Psoas muscle (tissue), 8 donors: Measurements from ENCODE around the gene ADIPOQ. TPM values are rescaled to one million over a fixed set of nuclear protein-coding genes. Genes with fewer than 3 reads are reported as not detected.

ENCODE experiments used
- ATAC-seq, 4 donors: fragments of 200-7000 bp; cut with Tn5 transposase; one replicate each; pipeline ENCODE4 v1.9.1; 2020; ENCODE audit warnings: moderate library complexity in 3 of 4, mild to moderate bottlenecking in 2 of 4
- DNase-seq, 2 donors: peaks; one replicate each; pipeline ENCODE4 v3.0.0-alpha.2; 2020
- H3K27ac ChIP-seq: fragments of 200-600 bp; one replicate; pipeline ENCODE4 v1.8.0; 2022
- H3K27me3 ChIP-seq, 3 donors: fragments of 200-600 bp in 1 of 3; one replicate each; pipeline versions ENCODE4 v1.6.1 to v1.8.0; 2013 to 2022; ENCODE audit warnings: low read length in 2 of 3, mild to moderate bottlenecking in 2 of 3, moderate library complexity in 1 of 3; ENCODE audit not compliant: insufficient read depth in 3 of 3
- H3K36me3 ChIP-seq, 2 donors: fragments of 200-600 bp in 1 of 2; one replicate each; pipeline versions ENCODE4 v1.6.1 to v1.8.0; 2013 to 2022; ENCODE audit warnings: low read depth in 1 of 2, mild to moderate bottlenecking in 1 of 2, moderate library complexity in 1 of 2; ENCODE audit not compliant: insufficient read depth in 1 of 2
- H3K4me1 ChIP-seq: fragments of 200-600 bp; one replicate; pipeline ENCODE4 v1.8.0; 2022
- H3K4me3 ChIP-seq: fragments of 200-600 bp; one replicate; pipeline ENCODE4 v1.8.0; 2022; ENCODE audit warnings: mild to moderate bottlenecking
- H3K9me3 ChIP-seq: fragments of 200-600 bp; one replicate; pipeline ENCODE4 v1.8.0; 2022
- CTCF ChIP-seq: fragments of 200-600 bp; IDR thresholded peaks from one replicate; pipeline ENCODE4 v1.8.0; 2022; ENCODE audit warnings: antibody characterized with exemption
- WGBS, 3 donors: extraction: QIAGEN DNeasy Blood & Tissue Kit; methylation state at CpG; one replicate each; pipeline versions ENCODE4 v1.1.6 to v1.1.7; 2013; 5-methylcytosine and 5-hydroxymethylcytosine counted together
- intact Hi-C, 2 donors: fragments of 100-400 bp; cut with DNase I; formaldehyde crosslinking; loops; one replicate each; pipeline versions ENCODE4 v1.11.0 to v1.14.2; 2022
- polyA plus RNA-seq, 3 donors: library from polyadenylated mRNA; stranded (reverse); fragments of 200-250 nt; gene quantifications; one replicate each; pipeline ENCODE4 v1.2.3, GENCODE V29; 2013
- total RNA-seq, 4 donors: library from RNA; stranded (reverse); fragmentation: NEBNext Ultra II Directional in 2 of 4; extraction: Animal tissue kit (Norgen Biotek cat#: 25700) in 2 of 4; gene quantifications; one replicate each; pipeline versions ENCODE4 v1.2.1 to v1.2.4, GENCODE V29; 2021 to 2023
- donor health status: healthy with polysubstance abuse.
- donor health status: DM: no; HTN: no; CAD: no; lungs with moderate emphysema.
- donor health status: Bipolar disorder and iron deficiency.
- donor health status: healthy.
- donor health status: DM: yes; HTN: yes; CAD: no.
- donor health status: DM: no; HTN: no; CAD: no.
- donor health status: DM: no; HTN: no; CAD: no.
- donor health status: DM: yes; HTN: yes; CAD: no.

Gene ADIPOQ
- total and polyA plus RNA-seq, 7 donors: 0.58 to 9.3 (median 1.8) TPM

- H3K4me1 ChIP-seq: no peaks in the 10 kb centered on the region
- intact Hi-C loops: no loop called here
- peaks cover 0 to 55% (median 23%) of the 10 kb centered on the region in 3 donors for H3K27me3 ChIP-seq
Measured at GRCh38 chr3:186826410-186826975, 16.0 kb upstream of the ADIPOQ start.

GRCh38 chr3:186826976-186827857 lies 15.3 kb upstream of the ADIPOQ start:
- no peak overlapping the region for H3K27ac ChIP-seq
- H3K36me3 ChIP-seq: no peaks in the 10 kb centered on the region
- H3K9me3 ChIP-seq: no peaks in the 10 kb centered on the region
- peak; percentile 83 to 89 for DNase-seq
- peak overlapping the region; percentile 72 for H3K4me3 ChIP-seq
- intact Hi-C loops: no loop called here
- H3K27me3 ChIP-seq: peaks cover 1 to 62% (median 24%) of the 10 kb centered on the region in 3 donors
- TF ChIP-seq CTCF: no peak
- 2 to 3% (median 2%) methylated on average over 59 to 80 of the region's 80 CpGs for WGBS, 3 donors
- H3K4me1 ChIP-seq: no peaks in the 10 kb centered on the region
- ATAC-seq: peak; percentile 96 to 98 (median 96)

More at GRCh38 chr3:186826410-186826975, 16.0 kb upstream of the ADIPOQ start:
- Histone ChIP-seq H3K9me3 (no peaks in the 10 kb centered on the region), H3K27ac (no peak overlapping the region), H3K36me3 (no peaks in the 10 kb centered on the region), H3K4me3 (peak overlapping the region; percentile 72)
- ATAC-seq: peak; percentile 28 to 52 (median 42)
- WGBS, 3 donors: 14 to 17% (median 16%) methylated on average over 13 to 14 of the region's 14 CpGs
- DNase-seq: no peak
- TF ChIP-seq CTCF: no peak

- H3K27me3 ChIP-seq: peaks cover 3 to 68% (median 24%) of the 10 kb centered on the region in 3 donors
- WGBS, 3 donors: 15 to 26% (median 18%) methylated on average over 5 of the region's 5 CpGs
Measured at GRCh38 chr3:186828340-186828739, 14.2 kb upstream of the ADIPOQ start.

GRCh38 chr3:186831798-186832197 lies 10.7 kb upstream of the ADIPOQ start:
- Histone ChIP-seq H3K27ac (no peak overlapping the region), H3K36me3 (no peaks in the 10 kb centered on the region), H3K9me3 (no peaks in the 10 kb centered on the region), H3K4me3 (no peak overlapping the region), H3K4me1 (no peaks in the 10 kb centered on the region), H3K27me3 (peaks cover 3 to 40% (median 11%) of the 10 kb centered on the region in 3 donors)
- intact Hi-C loops: no loop called here
- TF ChIP-seq CTCF: no peak
- ATAC-seq (no peak), DNase-seq (no peak)
- WGBS, 3 donors: 62 to 79% (median 73%) methylated on average over 4 of the region's 4 CpGs

More at GRCh38 chr3:186828340-186828739, 14.2 kb upstream of the ADIPOQ start:
- DNase-seq (no peak), ATAC-seq (no peak)
- intact Hi-C loops: no loop called here
- no peaks in the 10 kb centered on the region for H3K36me3 ChIP-seq
- H3K9me3 ChIP-seq: no peaks in the 10 kb centered on the region
- H3K27ac ChIP-seq: no peak overlapping the region
- no peak for TF ChIP-seq CTCF
- no peaks in the 10 kb centered on the region for H3K4me1 ChIP-seq
- H3K4me3 ChIP-seq: no peak overlapping the region
